Ectodermal cell (in vitro differentiated cells): ENCODE measurements around the gene HYAL2.

Experiments
- H3K27ac ChIP-seq: 2 replicates; pipeline ENCODE4 v1.7.0; 2013; ENCODE audit warnings: mild to moderate bottlenecking, low read depth, low read length; ENCODE audit not compliant: insufficient read depth, poor library complexity, severe bottlenecking
- H3K27me3 ChIP-seq: 2 replicates; pipeline ENCODE4 v1.7.0; 2013; ENCODE audit warnings: mild to moderate bottlenecking, low read length; ENCODE audit not compliant: insufficient read depth, control insufficient read depth, poor library complexity, severe bottlenecking
- H3K36me3 ChIP-seq: one replicate; pipeline ENCODE4 v1.7.0; 2013; ENCODE audit warnings: low read length; ENCODE audit not compliant: control insufficient read depth, insufficient read depth
- H3K4me1 ChIP-seq: one replicate; pipeline ENCODE4 v1.7.0; 2013; ENCODE audit warnings: low read length; ENCODE audit not compliant: control insufficient read depth, insufficient read depth
- H3K4me3 ChIP-seq: 2 replicates; pipeline ENCODE4 v1.7.0; 2013; ENCODE audit warnings: low read depth, low read length, control low read depth; ENCODE audit not compliant: insufficient read depth
- H3K9me3 ChIP-seq: 2 replicates; pipeline ENCODE4 v1.7.0; 2013; ENCODE audit warnings: mild to moderate bottlenecking, low read length, moderate library complexity; ENCODE audit not compliant: control insufficient read depth
- WGBS, 2 experiments: methylation state at CpG; one replicate each; pipeline ENCODE4 v1.1.7; 2013; ENCODE audit warnings: missing lambda C conversion rate in 2 of 2; 5-methylcytosine and 5-hydroxymethylcytosine counted together

Gene HYAL2

DNA sequence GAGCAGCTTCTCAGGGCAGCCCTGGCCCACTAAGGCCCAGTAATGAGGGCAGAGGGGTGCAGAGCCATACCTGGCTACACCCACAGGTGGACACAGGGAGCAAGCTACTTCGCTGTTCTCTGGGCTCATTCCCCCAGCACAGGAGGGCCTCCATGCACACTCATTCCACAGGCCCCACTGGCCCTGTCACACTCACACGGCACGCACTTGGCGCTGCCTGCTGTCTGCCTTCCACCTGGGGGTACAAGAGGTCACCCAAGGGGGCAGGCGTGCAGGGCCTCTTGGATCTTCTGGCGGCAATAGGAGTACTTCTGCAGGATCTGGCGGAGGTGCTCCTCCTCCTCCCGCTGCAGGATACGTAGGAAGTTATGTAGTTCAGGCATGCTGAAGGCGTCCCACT is 7.8 kb upstream of the HYAL2 start:
- Histone ChIP-seq H3K27me3 (no peaks in the 10 kb centered on the region), H3K4me1 (peaks cover 3% of the 10 kb centered on the region), H3K4me3 (no peak overlapping the region), H3K36me3 (peaks cover 37% of the 10 kb centered on the region), H3K27ac (no peak overlapping the region), H3K9me3 (no peaks in the 10 kb centered on the region)
- 96% methylated on average over 10 of the region's 10 CpGs for WGBS, 2 experiments

DNA sequence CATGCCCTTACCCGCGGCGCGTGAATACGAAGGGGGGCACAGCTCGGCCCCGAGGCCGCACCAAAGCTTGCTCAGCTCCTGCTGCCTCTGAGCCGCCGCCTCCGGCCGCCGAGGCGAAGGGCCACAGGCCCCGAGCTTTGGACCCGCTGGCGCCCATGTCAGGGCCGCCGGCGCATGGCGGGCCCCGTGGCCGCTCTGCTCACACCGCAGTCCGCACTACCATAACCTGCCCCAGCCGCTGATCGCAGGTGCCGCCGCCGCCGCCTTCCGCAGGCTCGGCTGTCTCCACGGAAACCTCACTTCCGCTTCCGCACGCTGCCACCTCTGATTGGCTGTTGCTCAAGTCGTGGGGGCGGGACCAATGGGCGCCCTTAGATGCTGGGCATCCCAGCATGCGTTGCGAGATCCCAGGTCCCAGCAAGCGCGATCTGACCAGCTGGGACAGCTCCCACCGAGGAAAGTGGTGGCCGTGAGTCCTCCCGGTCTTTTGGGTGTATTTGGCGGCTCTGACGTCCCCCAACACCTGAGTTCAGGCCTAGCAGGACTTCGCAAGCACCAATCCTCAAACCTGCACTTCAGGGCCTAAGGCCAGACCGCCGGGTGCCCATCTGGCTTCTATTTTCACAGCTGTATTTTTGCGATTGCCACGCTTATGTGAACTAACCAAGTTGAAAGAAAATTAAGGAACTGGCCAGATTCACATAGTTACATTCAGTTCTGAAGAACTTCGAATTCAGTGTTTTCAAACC is 5.6 kb upstream of the HYAL2 start, which contains the start of gene TUSC2:
Gene TUSC2 (minus strand): TSS at position 281 of the 749 bp plus-strand sequence. CDS start 124 bp downstream, at position 157.
- no peak within 1 kb of the TSS for H3K27ac ChIP-seq
- peak within 1 kb of the TSS; percentile 87 for H3K4me3 ChIP-seq
- WGBS, 2 experiments, result 6 to 7% methylated on average over 55 of the region's 55 CpGs
- peaks cover 5% of the 10 kb centered on the region for H3K4me1 ChIP-seq
- H3K27me3 ChIP-seq, result no peaks in the 10 kb centered on the region
- H3K9me3 ChIP-seq, result no peaks in the 10 kb centered on the region
- peaks cover 33% of the 10 kb centered on the region for H3K36me3 ChIP-seq

DNA sequence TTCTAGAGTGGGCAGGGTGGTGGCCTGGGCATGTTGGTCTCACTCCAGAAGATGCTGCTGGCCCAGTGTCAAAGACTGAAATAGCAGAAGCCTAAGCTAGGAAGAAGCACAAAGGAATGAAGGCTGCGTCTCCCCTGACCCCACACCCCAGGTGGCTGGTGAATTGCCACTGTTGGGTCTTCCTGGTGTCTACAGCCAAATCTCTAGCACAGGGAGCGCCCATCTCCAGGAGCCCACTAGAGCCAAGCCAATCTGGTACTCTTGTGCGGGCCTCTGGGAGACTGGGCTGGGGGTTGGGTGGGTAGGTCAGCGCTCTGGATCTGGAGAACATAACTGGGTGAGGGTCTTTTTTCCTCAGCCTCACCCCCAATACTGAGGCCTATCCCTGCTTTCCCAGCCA is 4.6 kb upstream of the HYAL2 start:
- no peaks in the 10 kb centered on the region for H3K27me3 ChIP-seq
- no peak overlapping the region for H3K27ac ChIP-seq
- H3K4me1 ChIP-seq, result peaks cover 14% of the 10 kb centered on the region
- peak overlapping the region; percentile 87 for H3K4me3 ChIP-seq
- no peaks in the 10 kb centered on the region for H3K9me3 ChIP-seq
- H3K36me3 ChIP-seq, result peaks cover 33% of the 10 kb centered on the region
- 83 to 84% methylated on average over 4 of the region's 4 CpGs for WGBS, 2 experiments

DNA sequence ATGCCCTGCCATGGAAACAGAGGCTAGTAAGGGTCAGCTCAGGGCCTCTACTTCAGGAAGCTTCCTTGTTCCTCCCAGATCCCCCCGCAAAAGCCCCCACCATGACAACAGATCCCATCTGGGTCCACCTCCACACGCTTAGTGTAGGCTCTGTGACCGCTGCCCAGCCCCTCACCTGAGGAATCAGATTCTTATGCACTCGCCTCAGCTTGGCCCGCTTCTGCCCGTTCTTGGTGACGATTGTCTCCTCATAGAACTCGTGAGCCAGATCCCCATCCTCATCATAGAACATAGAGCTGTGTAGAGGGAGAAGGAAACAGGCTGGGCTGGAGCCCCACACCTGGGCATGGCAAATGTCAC is 3.6 kb upstream of the HYAL2 start:
- Histone ChIP-seq H3K4me3 (no peak overlapping the region), H3K27me3 (no peaks in the 10 kb centered on the region), H3K9me3 (no peaks in the 10 kb centered on the region), H3K4me1 (peaks cover 17% of the 10 kb centered on the region), H3K36me3 (peaks cover 24% of the 10 kb centered on the region), H3K27ac (no peak overlapping the region)
- WGBS, 2 experiments, result 92 to 95% methylated on average over 8 of the region's 8 CpGs

DNA sequence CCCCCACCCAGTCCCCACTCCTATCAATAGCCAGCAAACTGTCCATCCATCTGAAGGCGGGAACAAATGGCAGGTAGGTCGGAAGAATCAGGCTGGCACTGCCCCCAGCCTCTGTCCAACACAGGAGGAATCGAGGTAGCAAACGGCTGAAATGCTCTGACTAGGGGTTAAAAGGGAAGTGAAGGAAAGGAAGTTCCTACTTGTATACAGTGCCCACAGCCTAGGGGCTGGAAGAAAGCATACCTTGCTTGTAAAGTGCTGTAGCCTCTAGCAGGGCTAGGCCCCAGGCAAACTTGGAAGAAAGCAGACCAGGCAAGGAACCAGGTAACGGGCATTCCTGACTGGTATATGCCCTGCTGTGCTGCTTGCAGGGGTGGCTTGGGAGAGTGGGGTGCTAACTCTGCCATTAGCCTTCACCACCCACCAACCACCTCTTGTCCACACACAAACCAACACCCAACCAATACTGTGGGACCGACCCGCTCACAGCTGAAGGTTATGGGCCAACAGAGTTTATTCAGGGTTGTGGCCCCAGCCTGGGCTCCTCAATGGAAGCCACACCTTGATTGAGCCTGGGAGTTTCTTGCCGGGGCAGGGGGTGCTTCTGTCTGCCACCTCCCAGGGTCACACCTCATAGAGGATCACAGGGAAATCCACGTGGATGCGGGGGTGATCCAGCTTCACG is 3.1 kb upstream of the HYAL2 start:
- Histone ChIP-seq H3K9me3 (no peaks in the 10 kb centered on the region), H3K4me1 (peaks cover 17% of the 10 kb centered on the region), H3K4me3 (no peak overlapping the region), H3K27ac (no peak overlapping the region), H3K27me3 (no peaks in the 10 kb centered on the region), H3K36me3 (peaks cover 18% of the 10 kb centered on the region)
- 96% methylated on average over 11 of the region's 11 CpGs for WGBS, 2 experiments

DNA sequence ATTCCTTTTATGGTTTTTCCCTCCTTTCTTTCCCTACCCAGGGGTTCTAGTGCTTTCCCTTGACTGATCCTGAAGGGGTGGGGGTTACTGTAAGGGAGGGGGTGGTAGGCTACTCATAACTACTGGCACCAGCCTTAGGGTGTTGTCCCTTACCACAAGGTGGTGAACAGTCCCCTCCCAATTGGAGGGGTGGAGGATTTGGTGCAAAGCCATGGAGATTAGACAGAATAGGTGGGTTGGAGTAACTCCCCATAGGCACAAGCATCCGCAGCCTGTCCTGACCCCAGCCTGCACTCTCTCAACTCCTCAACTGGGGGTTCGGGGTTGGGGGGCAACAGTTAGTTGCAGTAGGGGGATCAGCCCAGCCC is 2.6 kb upstream of the HYAL2 start:
- Histone ChIP-seq H3K9me3 (no peaks in the 10 kb centered on the region), H3K36me3 (peaks cover 13% of the 10 kb centered on the region), H3K4me1 (peaks cover 22% of the 10 kb centered on the region), H3K4me3 (no peak overlapping the region), H3K27ac (no peak overlapping the region), H3K27me3 (no peaks in the 10 kb centered on the region)
- 96 to 100% methylated on average over 2 of the region's 2 CpGs for WGBS, 2 experiments

DNA sequence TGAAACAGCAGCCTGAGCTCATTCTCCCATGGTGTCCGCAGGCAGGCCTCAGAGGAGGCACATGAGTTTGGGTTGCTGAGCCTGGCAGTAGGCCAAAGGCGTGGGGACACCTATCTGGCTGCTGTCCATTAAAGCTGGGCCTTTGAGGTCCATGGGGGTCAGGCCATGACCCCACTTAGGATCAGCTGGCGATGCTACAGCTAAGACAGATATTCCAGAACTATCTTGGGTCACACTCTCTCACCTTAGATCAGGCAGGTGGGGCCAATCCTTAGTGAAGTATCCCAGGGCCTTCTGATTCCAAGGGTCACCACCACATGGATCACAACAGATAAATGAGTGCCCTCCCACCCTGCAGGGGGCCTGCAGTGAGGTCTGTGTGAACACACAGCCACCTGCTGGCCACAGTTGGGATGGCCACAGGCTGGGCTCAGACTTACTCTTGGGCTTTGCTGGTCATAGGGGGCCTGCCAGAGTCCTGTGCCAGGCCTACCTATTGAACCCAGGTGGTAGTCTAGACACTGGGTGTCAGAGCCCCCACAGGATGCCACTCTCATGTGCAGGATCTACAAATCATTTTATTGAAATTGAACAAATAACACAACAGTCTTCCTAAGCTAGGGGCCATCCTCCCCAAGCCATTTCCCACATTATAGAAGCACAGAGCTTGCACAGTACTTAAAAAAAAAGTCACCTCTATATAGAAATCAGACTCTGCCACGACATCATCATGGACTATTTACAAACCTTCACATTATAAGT is 2.0 kb upstream of the HYAL2 start:
- Histone ChIP-seq H3K27me3 (no peaks in the 10 kb centered on the region), H3K4me3 (no peak overlapping the region), H3K27ac (no peak overlapping the region), H3K36me3 (peaks cover 9% of the 10 kb centered on the region), H3K4me1 (peaks cover 26% of the 10 kb centered on the region), H3K9me3 (no peaks in the 10 kb centered on the region)
- 67 to 78% methylated on average over 4 of the region's 4 CpGs for WGBS, 2 experiments

DNA sequence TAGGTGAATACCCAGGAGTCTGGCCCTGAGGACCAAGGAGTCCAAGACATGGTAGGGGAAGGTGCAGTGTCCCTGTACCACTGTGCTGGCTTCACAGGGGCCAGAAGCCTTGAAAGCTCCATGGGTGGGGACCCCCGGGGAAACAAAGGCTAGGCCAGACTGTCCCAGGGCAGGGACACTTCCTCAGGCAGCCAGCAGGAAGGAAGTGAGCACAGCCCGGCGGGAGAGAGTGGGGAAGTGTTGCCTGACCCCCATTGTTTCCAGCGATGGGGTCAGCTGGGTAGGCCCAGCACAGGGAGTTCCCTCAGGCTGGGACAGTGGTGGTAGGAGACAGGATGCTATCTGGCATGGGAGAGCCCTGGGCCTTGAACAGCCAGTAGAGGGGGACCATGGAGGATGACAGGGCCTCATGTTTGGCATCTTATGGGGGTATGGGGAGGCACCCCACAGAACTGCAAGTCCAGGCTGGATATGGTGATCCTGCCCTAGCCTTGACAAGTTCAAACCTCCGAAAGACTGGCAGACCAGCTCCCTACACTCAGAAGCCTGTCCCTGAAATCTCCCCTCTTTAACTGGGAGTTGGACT is 1.2 kb upstream of the HYAL2 start:
- WGBS, 2 experiments, result 86 to 94% methylated on average over 5 of the region's 5 CpGs
- H3K9me3 ChIP-seq, result no peaks in the 10 kb centered on the region
- H3K4me1 ChIP-seq, result peaks cover 28% of the 10 kb centered on the region
- H3K27me3 ChIP-seq, result no peaks in the 10 kb centered on the region
- H3K27ac ChIP-seq, result no peak overlapping the region
- no peak overlapping the region for H3K4me3 ChIP-seq
- H3K36me3 ChIP-seq, result peaks cover 13% of the 10 kb centered on the region

DNA sequence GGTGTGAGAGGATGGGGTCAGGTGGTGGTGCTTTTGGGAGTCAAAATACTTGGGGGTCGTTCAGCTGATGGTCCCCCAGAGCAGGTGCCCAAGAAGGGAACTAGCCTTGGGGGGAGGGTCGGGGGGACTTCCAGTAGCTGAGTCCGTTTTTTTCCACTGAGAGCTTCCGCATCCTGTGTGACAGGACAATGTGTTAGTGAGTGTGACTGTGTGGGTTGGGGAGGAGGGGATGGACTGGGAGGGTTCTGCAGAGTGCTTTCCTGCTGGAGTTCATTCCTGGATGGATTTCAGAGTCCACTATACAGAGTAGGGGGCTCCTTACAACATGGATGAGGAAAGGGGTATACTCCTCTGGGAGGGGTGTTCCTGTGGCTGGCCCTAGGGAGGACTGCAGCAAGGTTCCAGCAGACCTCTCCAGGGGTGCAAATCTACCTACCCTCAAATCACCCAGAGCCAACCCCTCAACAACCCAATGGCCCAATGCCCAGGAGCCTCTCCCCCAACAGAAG is 601 bp upstream of the HYAL2 start:
- Histone ChIP-seq H3K4me1 (peaks cover 33% of the 10 kb centered on the region), H3K36me3 (peaks cover 18% of the 10 kb centered on the region), H3K9me3 (no peaks in the 10 kb centered on the region), H3K27ac (no peak overlapping the region), H3K27me3 (no peaks in the 10 kb centered on the region), H3K4me3 (no peak overlapping the region)
- WGBS, 2 experiments, result 68 to 76% methylated on average over 4 of the region's 4 CpGs

DNA sequence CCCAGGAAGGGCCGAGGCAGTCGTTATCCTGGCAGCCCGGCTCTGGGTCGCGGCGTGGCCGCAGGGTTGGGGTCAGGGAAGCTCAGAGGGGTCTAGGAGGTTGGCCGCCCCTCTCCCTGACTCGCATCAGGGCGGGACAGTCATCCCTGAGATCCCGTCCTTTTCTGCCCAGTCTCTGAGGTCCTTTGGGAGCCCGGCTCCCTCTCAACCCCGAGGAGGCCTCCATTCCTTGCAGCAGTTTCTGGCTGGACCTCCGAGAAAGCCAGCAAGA is 495 bp downstream of the HYAL2 start:
- no peak overlapping the region for H3K27ac ChIP-seq
- peaks cover 31% of the 10 kb centered on the region for H3K4me1 ChIP-seq
- WGBS, 2 experiments, result 5% methylated on average over 14 of the region's 14 CpGs
- peaks cover 24% of the 10 kb centered on the region for H3K36me3 ChIP-seq
- peak overlapping the region; percentile 89 for H3K4me3 ChIP-seq
- no peaks in the 10 kb centered on the region for H3K9me3 ChIP-seq
- no peaks in the 10 kb centered on the region for H3K27me3 ChIP-seq
